ENCODE measurements around the gene DNAI4.
"Not testable (repeated sequence)": the region's sequence is repeated elsewhere in the genome, so short reads cannot be mapped to it uniquely, and the experiment has no call there.

Gene DNAI4

GRCh38 chr1:66824771-66825170 is 99.9 kb downstream of the DNAI4 start:
- DNase-seq (ENCODE audit: insufficient read length, low spot score) (no peak), FAIRE-seq (no peak)
- no peak for TF ChIP-seq POLR2A (IDR thresholded peaks at IDR 0.05; ENCODE audit: low read depth, low read length)

- no peak for DNase-seq (ENCODE audit: insufficient read length, low spot score)
- peak; percentile 77 for FAIRE-seq
- no peak for TF ChIP-seq POLR2A (IDR thresholded peaks at IDR 0.05; ENCODE audit: low read depth, low read length)
Observed at GRCh38 chr1:66809736-66810326, 114.8 kb downstream of the DNAI4 start.

GRCh38 chr1:66809245-66809644 is 115.4 kb downstream of the DNAI4 start:
- TF ChIP-seq POLR2A (IDR thresholded peaks at IDR 0.05; ENCODE audit: low read depth, low read length): no peak
- DNase-seq (ENCODE audit: insufficient read length, low spot score): no peak
- FAIRE-seq: no peak

- DNase-seq (ENCODE audit: insufficient read length, low spot score); FAIRE-seq: not testable (repeated sequence)
Observed at GRCh38 chr1:66795839-66796238, 128.8 kb downstream of the DNAI4 start.

- TF ChIP-seq POLR2A (IDR thresholded peaks at IDR 0.05; ENCODE audit: low read depth, low read length): no peak
- DNase-seq (ENCODE audit: insufficient read length, low spot score) (no peak), FAIRE-seq (peak; percentile 43)
Observed at GRCh38 chr1:66791621-66792610, 132.7 kb downstream of the DNAI4 start.

GRCh38 chr1:66788231-66788939 is 136.3 kb downstream of the DNAI4 start:
- DNase-seq (ENCODE audit: insufficient read length, low spot score) (no peak), FAIRE-seq (no peak)

DNA sequence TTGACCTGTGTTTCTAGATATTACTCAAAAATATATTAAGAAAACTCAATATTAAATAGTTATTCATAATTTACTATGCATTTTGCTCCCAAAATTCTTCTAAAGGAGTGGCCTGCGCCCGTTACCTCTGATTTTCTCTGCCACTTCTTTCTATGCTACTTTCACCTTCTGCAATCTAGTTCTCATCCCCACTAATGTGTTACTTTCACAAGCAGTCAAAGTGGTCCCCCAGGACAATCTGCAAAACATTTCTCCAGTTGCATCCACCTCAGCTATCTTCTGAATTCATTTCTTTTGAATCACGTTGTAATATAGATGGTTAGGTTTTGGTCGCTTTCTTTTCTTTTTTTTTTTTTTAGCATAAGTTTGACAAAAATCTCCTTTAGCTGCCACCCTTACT is 137.0 kb downstream of the DNAI4 start:
- no peak for TF ChIP-seq POLR2A (IDR thresholded peaks at IDR 0.05; ENCODE audit: low read depth, low read length)
- DNase-seq (ENCODE audit: insufficient read length, low spot score): no peak
- FAIRE-seq: no peak

More at GRCh38 chr1:66788231-66788939, 136.3 kb downstream of the DNAI4 start:
- TF ChIP-seq POLR2A (IDR thresholded peaks at IDR 0.05; ENCODE audit: low read depth, low read length): no peak

- FAIRE-seq; DNase-seq (ENCODE audit: insufficient read length, low spot score): not testable (repeated sequence)
Observed at GRCh38 chr1:66785800-66786199, 138.9 kb downstream of the DNAI4 start.

- DNase-seq (ENCODE audit: insufficient read length, low spot score): no peak
- no peak for TF ChIP-seq POLR2A (IDR thresholded peaks at IDR 0.05; ENCODE audit: low read depth, low read length)
- no peak for FAIRE-seq
Observed at GRCh38 chr1:66779475-66780078, 145.1 kb downstream of the DNAI4 start.

DNA sequence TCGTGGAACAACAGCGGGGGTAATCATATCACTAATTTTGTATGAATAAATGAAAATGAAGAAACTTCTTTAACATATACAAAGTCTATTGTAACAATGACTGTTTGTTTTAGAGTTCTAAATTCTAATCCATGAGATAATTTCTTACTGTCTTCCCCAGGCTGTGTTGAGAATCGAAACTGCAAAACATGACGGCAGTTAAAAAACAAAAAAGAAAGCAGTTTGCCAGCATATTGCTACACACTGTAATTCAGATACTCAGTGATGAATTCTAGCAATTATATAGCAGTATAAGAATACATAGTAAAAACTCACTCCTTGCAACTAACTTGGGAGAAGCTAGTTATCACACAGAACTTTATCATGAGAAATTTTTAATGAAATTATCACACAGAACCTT is 145.7 kb downstream of the DNAI4 start:
- no peak for DNase-seq (ENCODE audit: insufficient read length, low spot score)

GRCh38 chr1:66778266-66778665 is 146.4 kb downstream of the DNAI4 start:
- DNase-seq (ENCODE audit: insufficient read length, low spot score) (no peak), FAIRE-seq (no peak)
- no peak for TF ChIP-seq POLR2A (IDR thresholded peaks at IDR 0.05; ENCODE audit: low read depth, low read length)

More for the DNA sequence above, 145.7 kb downstream of the DNAI4 start:
- no peak for FAIRE-seq
- TF ChIP-seq POLR2A (IDR thresholded peaks at IDR 0.05; ENCODE audit: low read depth, low read length): no peak

- FAIRE-seq: no peak
- TF ChIP-seq POLR2A (IDR thresholded peaks at IDR 0.05; ENCODE audit: low read depth, low read length): no peak
- no peak for DNase-seq (ENCODE audit: insufficient read length, low spot score)
Observed at GRCh38 chr1:66777831-66778230, 146.8 kb downstream of the DNAI4 start.

DNA sequence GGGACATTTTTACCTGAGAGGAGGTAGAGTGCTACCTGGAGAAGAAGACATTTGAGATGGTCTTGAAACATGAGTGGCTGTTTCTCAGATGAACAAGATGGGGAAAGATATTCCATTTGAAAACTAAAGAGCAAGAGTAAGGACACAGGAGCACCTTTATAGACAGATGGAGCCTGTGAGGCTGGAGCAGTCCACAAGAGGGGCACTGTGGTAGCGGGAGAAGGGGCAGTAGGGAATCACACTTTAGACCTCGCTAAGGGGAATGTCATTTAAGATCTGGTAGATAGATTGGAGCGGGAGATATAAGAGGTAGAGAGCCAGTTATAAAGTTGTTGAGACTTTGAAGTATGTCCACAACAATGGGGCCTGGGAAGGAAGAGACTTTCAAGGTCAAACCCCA is 149.0 kb downstream of the DNAI4 start:
- DNase-seq (ENCODE audit: insufficient read length, low spot score) (no peak), FAIRE-seq (no peak)
- TF ChIP-seq POLR2A (IDR thresholded peaks at IDR 0.05; ENCODE audit: low read depth, low read length): no peak

DNA sequence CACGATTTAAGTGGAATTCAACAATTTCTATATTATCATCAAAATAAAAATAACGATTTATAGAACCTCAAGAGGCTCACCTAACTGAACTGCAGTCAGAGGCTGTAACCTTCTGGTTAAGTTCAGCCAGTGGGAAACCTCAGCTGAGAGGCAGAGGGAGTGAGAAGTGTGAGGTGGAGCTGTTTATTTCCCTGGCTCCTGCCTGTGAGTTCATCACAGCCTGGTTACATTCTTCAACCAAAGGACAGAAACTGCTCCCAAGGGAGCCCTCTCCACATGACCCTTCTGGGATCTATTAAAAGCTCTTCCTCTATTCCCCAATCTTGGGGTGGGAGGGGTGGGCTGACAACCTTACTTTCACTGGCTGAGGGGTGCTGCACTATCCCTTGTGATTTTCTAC is 150.2 kb downstream of the DNAI4 start:
- TF ChIP-seq POLR2A (IDR thresholded peaks at IDR 0.05; ENCODE audit: low read depth, low read length): no peak
- DNase-seq (ENCODE audit: insufficient read length, low spot score) (no peak), FAIRE-seq (no peak)
